ENCODE data around the gene SPOCK2. TPM values are rescaled to one million over a fixed set of nuclear protein-coding genes. Genes with fewer than 3 reads are reported as not detected.

The SPOCK2 gene
- total RNA-seq, 1 donor: 0.36 TPM

GRCh38 chr10:72013202-72013945, 75.0 kb downstream of the SPOCK2 start:
- no peak for TF ChIP-seq CTCF (IDR thresholded peaks at IDR 0.05; ENCODE audit: insufficient read depth, low read length)
- DNase-seq (ENCODE audit: low read depth): no peak

GRCh38 chr10:72012796-72013195, 75.6 kb downstream of the SPOCK2 start:
- DNase-seq (ENCODE audit: low read depth): no peak

More at GRCh38 chr10:72013202-72013945, 75.0 kb downstream of the SPOCK2 start:
- H3K4me3 ChIP-seq (ENCODE audit: low read depth, low read length): no peak overlapping the region

GRCh38 chr10:72011976-72012512, 76.3 kb downstream of the SPOCK2 start:
- no peak for TF ChIP-seq CTCF (IDR thresholded peaks at IDR 0.05; ENCODE audit: insufficient read depth, low read length)
- no peak overlapping the region for H3K4me3 ChIP-seq (ENCODE audit: low read depth, low read length)
- no peak for DNase-seq (ENCODE audit: low read depth)

More at GRCh38 chr10:72012796-72013195, 75.6 kb downstream of the SPOCK2 start:
- no peak for TF ChIP-seq CTCF (IDR thresholded peaks at IDR 0.05; ENCODE audit: insufficient read depth, low read length)
- H3K4me3 ChIP-seq (ENCODE audit: low read depth, low read length): no peak overlapping the region

GRCh38 chr10:72011468-72011867, 76.9 kb downstream of the SPOCK2 start:
- no peak for DNase-seq (ENCODE audit: low read depth)
- no peak for TF ChIP-seq CTCF (IDR thresholded peaks at IDR 0.05; ENCODE audit: insufficient read depth, low read length)
- no peak overlapping the region for H3K4me3 ChIP-seq (ENCODE audit: low read depth, low read length)

GRCh38 chr10:72011016-72011415, 77.3 kb downstream of the SPOCK2 start:
- TF ChIP-seq CTCF (IDR thresholded peaks at IDR 0.05; ENCODE audit: insufficient read depth, low read length): no peak
- no peak for DNase-seq (ENCODE audit: low read depth)
- no peak overlapping the region for H3K4me3 ChIP-seq (ENCODE audit: low read depth, low read length)

- TF ChIP-seq CTCF (IDR thresholded peaks at IDR 0.05; ENCODE audit: insufficient read depth, low read length): no peak
- no peak overlapping the region for H3K4me3 ChIP-seq (ENCODE audit: low read depth, low read length)
- peak; percentile 38 for DNase-seq (ENCODE audit: low read depth)
Measured at GRCh38 chr10:72010234-72010973, 77.9 kb downstream of the SPOCK2 start.
